Testis (tissue), 3 donors: ENCODE measurements around the gene CCNF. TPM values are rescaled to one million over a fixed set of nuclear protein-coding genes. Genes with fewer than 3 reads are reported as not detected.

Experiments
- DNase-seq: peaks from one replicate; pipeline ENCODE4 v3.0.0-alpha.2; 2019
- H3K27ac ChIP-seq, 2 donors: fragments of 200-600 bp; sonication (generic); one replicate each; pipeline ENCODE4 v1.5.1; 2019
- H3K27me3 ChIP-seq: fragments of 200-600 bp; sonication (generic); one replicate; pipeline ENCODE4 v1.5.1; 2019
- H3K36me3 ChIP-seq: fragments of 200-600 bp; sonication (generic); one replicate; pipeline ENCODE4 v1.5.1; 2017; ENCODE audit warnings: low read depth; ENCODE audit errors: missing control alignments
- H3K4me1 ChIP-seq: fragments of 200-600 bp; sonication (generic); one replicate; pipeline ENCODE4 v1.5.1; 2019
- H3K4me3 ChIP-seq, 2 donors: fragments of 200-600 bp; sonication (generic); one replicate each; pipeline ENCODE4 v1.5.1; 2017 to 2019
- H3K9me3 ChIP-seq: fragments of 200-600 bp; sonication (generic); one replicate; pipeline ENCODE4 v1.5.1; 2017
- CTCF ChIP-seq, 3 experiments: fragments of 450-650 bp in 2 of 3; fragments of 200-600 bp in 1 of 3; sonication (generic) in 1 of 3; IDR thresholded peaks; one replicate each; pipeline ENCODE4 v1.5.1; 2016 to 2019; ENCODE audit warnings: antibody characterized with exemption in 3 of 3, mild to moderate bottlenecking in 2 of 3, moderate library complexity in 1 of 3
- POLR2A ChIP-seq: fragments of 450-650 bp; IDR thresholded peaks from one replicate; pipeline ENCODE4 v1.6.1; 2017; ENCODE audit warnings: antibody characterized with exemption, mild to moderate bottlenecking, moderate library complexity
- WGBS, 2 donors: methylation state at CpG; one replicate each; pipeline ENCODE4 v1.1.5; 2018; 5-methylcytosine and 5-hydroxymethylcytosine counted together
- intact Hi-C: fragments of 100-400 bp; cut with DNase I; formaldehyde crosslinking; loops from one replicate; pipeline ENCODE4 v1.15.1; 2023; ENCODE audit warnings: low total_unique reads
- polyA plus RNA-seq: library from polyadenylated mRNA; stranded (reverse); fragments of 350-450 nt; fragmentation: Illumina TruSeq; extraction: RNeasy Lipid Tissue Mini Kit (QIAGEN cat#74804); gene quantifications from one replicate; pipeline ENCODE4 v1.2.3, GENCODE V29; 2014; ENCODE audit warnings: low read depth, low replicate concordance; ENCODE audit not compliant: insufficient read depth
- total RNA-seq, 2 donors: library from RNA; depleted of rRNA; stranded (reverse); fragments of >200 nt; gene quantifications; one replicate each; pipeline ENCODE4 v1.2.3, GENCODE V29; 2016

Gene CCNF
- total and polyA plus RNA-seq, 3 donors from 2014 or later = 6.0 to 10.8 (median 9.4) TPM

DNA sequence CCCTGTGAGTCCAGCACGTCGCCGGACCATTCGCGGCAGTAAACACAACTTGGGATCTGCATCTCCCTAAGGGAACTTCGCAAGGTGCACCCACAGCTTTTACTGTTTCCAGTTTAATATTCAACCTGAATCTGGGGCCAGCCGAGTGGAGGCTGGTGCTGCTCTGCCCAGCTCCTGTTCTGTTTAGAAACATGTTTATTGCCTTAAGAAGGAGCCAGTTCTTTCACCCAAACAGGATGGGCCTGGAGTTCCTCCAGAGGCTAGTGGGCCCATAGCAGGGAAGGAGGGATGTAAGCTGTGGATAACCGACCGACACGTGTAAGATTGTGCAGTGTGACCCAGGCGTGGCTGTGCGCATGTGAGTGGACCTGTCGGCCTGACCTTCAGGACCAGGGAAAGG is 63.0 kb downstream of the CCNF start:
- H3K4me3 ChIP-seq = no peak overlapping the region
- TF ChIP-seq CTCF (IDR thresholded peaks at IDR 0.05) = no peak
- no peak for TF ChIP-seq POLR2A
- H3K4me1 ChIP-seq = peaks cover 5% of the 10 kb centered on the region
- no peaks in the 10 kb centered on the region for H3K9me3 ChIP-seq
- H3K36me3 ChIP-seq = no peaks in the 10 kb centered on the region
- intact Hi-C loops = no loop called here
- WGBS, 2 donors = 93 to 96% methylated on average over 13 of the region's 13 CpGs
- no peak overlapping the region for H3K27ac ChIP-seq
- H3K27me3 ChIP-seq = no peaks in the 10 kb centered on the region
- no peak for DNase-seq

GRCh38 chr16:2493605-2494004 is 64.4 kb downstream of the CCNF start:
- Histone ChIP-seq H3K27me3 (no peaks in the 10 kb centered on the region), H3K4me1 (peaks cover 15% of the 10 kb centered on the region), H3K36me3 (no peaks in the 10 kb centered on the region), H3K9me3 (no peaks in the 10 kb centered on the region), H3K4me3 (no peak overlapping the region), H3K27ac (no peak overlapping the region)
- no peak for DNase-seq
- 73 to 75% methylated on average over 6 of the region's 6 CpGs for WGBS, 2 donors
- TF ChIP-seq POLR2A (no peak), CTCF (IDR thresholded peaks at IDR 0.05) (no peak)
- intact Hi-C loops = no loop called here

DNA sequence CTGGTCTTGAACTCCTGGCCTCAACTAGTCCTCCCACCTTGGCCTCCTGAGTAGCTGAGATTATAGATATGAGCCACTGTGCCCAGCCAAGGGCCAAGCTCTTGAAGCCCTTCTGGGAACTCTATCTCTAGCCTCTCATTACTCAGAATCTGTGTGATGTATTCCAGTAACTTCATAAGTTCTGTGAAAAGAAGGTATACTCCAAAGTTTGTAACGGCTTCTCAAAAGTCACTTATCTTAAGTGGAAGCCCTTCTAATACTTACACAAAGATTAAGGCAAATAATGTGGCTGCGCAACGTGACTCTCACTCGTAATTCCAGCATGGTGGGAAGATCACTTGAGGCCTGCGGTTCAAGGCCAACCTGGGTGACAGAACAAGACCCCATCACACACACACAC is 65.4 kb downstream of the CCNF start:
- WGBS, 2 donors = 94 to 98% methylated on average over 5 of the region's 5 CpGs
- intact Hi-C loops = no loop called here
- Histone ChIP-seq H3K4me1 (peaks cover 15% of the 10 kb centered on the region), H3K4me3 (no peak overlapping the region), H3K27me3 (no peaks in the 10 kb centered on the region), H3K27ac (no peak overlapping the region), H3K9me3 (no peaks in the 10 kb centered on the region), H3K36me3 (no peaks in the 10 kb centered on the region)
- TF ChIP-seq POLR2A = no peak
- no peak for TF ChIP-seq CTCF (IDR thresholded peaks at IDR 0.05)
- DNase-seq = no peak

DNA sequence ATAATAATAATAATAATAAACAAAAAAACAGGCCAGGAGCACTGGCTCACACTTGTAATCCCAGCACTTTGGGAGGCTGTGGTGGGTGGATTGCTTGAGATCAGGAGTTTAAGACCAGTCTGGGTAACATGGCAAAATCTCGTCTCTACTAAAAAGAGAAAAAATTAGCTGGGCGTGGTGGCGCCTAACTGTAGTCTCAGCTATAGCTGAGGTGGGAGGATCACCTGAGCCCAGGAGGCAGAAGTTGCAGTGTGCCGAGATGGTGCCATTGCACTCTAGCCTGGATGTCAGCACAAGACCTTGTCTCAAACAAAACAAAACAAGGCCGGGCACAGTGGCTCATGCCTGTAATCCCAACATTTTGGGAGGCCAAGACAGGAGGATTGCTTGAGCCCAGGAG is 65.8 kb downstream of the CCNF start:
- Histone ChIP-seq H3K4me3 (no peak overlapping the region), H3K36me3 (no peaks in the 10 kb centered on the region), H3K4me1 (peaks cover 15% of the 10 kb centered on the region), H3K27me3 (no peaks in the 10 kb centered on the region), H3K27ac (no peak overlapping the region), H3K9me3 (no peaks in the 10 kb centered on the region)
- DNase-seq = no peak
- WGBS, 2 donors = 92 to 99% methylated on average over 5 of the region's 5 CpGs
- intact Hi-C loops = no loop called here
- TF ChIP-seq CTCF (IDR thresholded peaks at IDR 0.05) = no peak
- TF ChIP-seq POLR2A = no peak

DNA sequence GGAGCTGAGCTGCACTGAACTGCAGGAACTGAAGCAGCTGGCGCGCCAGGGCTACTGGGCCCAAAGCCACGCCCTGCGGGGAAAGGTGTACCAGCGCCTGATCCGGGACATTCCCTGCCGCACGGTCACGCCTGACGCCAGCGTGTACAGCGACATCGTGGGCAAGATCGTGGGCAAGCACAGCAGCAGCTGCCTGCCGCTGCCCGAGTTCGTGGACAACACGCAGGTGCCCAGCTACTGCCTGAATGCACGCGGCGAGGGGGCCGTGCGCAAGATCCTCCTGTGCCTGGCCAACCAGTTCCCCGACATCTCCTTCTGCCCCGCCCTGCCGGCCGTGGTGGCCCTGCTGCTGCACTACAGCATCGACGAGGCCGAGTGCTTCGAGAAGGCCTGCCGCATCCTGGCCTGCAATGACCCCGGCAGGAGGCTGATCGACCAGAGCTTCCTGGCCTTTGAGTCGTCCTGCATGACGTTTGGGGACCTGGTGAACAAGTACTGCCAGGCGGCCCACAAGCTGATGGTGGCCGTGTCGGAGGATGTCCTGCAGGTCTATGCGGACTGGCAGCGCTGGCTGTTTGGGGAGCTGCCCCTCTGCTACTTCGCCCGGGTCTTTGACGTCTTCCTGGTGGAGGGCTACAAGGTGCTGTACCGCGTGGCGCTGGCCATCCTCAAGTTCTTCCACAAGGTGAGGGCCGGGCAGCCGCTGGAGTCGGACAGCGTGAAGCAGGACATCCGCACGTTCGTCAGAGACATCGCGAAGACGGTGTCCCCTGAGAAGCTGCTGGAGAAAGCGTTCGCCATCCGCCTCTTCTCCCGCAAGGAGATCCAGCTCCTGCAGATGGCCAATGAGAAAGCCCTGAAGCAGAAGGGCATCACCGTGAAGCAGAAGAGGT is 67.2 kb downstream of the CCNF start:
- Histone ChIP-seq H3K27ac (no peak overlapping the region), H3K4me1 (peaks cover 16% of the 10 kb centered on the region), H3K27me3 (no peaks in the 10 kb centered on the region), H3K36me3 (no peaks in the 10 kb centered on the region), H3K4me3 (no peak overlapping the region), H3K9me3 (no peaks in the 10 kb centered on the region)
- no peak for TF ChIP-seq CTCF (IDR thresholded peaks at IDR 0.05)
- no peak for TF ChIP-seq POLR2A
- WGBS, 2 donors = 94 to 95% methylated on average over 21 to 62 of the region's 62 CpGs
- DNase-seq = no peak
- intact Hi-C loops = no loop called here
